ENCODE results near the gene IGSF22. TPM values are rescaled to one million over a fixed set of nuclear protein-coding genes. Genes with fewer than 3 reads are reported as not detected.

The IGSF22 gene
- total and polyA plus RNA-seq, 8 donors = 0.16 to 1.2 (median 0.69) TPM

DNA sequence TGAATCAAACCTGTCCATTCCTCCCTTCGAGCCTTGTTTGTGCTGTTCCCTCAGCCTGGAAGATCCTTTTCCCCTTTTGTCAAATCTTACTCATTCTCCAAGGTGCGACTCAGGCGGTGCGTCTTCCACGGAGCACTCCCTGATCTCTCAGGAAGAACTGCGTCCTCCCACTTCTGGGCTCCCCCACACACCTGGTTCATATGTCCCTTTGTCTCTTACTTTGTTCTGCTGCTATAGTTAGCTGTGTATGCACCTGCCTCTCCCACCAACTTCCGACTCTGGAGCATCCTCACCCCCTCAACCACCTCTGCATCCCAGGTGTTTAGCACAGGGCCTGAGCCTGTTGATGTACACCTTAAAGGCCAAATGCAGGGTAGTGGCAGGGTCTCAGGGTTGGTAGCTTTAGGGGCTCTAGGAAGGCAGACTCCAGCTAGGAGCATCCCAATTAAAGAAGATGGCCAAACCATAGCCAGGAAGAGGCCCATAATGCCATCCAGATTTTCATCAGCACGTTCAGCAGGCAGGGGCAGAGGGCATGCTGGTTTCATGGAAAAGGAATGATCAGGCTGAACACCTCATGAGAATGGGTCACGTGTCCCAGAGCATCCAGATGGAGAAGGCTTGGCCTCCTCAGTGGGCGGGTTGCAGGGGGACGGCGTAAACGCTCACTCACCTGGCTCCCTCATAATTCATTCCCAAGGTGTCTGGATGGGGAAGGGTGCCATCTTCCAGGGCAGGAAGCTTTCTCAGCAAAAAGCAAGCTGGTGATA is 45.5 kb upstream of the IGSF22 start:
- TF ChIP-seq, protein P1, sequence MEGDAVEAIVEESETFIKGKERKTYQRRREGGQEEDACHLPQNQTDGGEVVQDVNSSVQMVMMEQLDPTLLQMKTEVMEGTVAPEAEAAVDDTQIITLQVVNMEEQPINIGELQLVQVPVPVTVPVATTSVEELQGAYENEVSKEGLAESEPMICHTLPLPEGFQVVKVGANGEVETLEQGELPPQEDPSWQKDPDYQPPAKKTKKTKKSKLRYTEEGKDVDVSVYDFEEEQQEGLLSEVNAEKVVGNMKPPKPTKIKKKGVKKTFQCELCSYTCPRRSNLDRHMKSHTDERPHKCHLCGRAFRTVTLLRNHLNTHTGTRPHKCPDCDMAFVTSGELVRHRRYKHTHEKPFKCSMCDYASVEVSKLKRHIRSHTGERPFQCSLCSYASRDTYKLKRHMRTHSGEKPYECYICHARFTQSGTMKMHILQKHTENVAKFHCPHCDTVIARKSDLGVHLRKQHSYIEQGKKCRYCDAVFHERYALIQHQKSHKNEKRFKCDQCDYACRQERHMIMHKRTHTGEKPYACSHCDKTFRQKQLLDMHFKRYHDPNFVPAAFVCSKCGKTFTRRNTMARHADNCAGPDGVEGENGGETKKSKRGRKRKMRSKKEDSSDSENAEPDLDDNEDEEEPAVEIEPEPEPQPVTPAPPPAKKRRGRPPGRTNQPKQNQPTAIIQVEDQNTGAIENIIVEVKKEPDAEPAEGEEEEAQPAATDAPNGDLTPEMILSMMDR (IDR thresholded peaks at IDR 0.05) = no peak
- no peak for DNase-seq

GRCh38 chr11:18770479-18771125 is 44.6 kb upstream of the IGSF22 start:
- no peaks in the 10 kb centered on the region for H3K4me1 ChIP-seq
- DNase-seq (no peak), FAIRE-seq (no peak), ATAC-seq (no peak)
- H3K4me3 ChIP-seq = no peak overlapping the region
- TF ChIP-seq, protein P1 (IDR thresholded peaks at IDR 0.05) = no peak
- no peaks in the 10 kb centered on the region for H3K27me3 ChIP-seq
- intact Hi-C loops (cut with DNase I) = no loop called here
- no peaks in the 10 kb centered on the region for H3K36me3 ChIP-seq
- H3K9me3 ChIP-seq = no peaks in the 10 kb centered on the region
- no peak overlapping the region for H3K27ac ChIP-seq
- 64 to 71% methylated on average over 11 of the region's 11 CpGs for WGBS, 2 donors

More for the DNA sequence above, 45.5 kb upstream of the IGSF22 start:
- no peak overlapping the region for H3K27ac ChIP-seq
- 69 to 76% methylated on average over 13 of the region's 13 CpGs for WGBS, 2 donors
- intact Hi-C loops (cut with DNase I) = no loop called here
- ATAC-seq (no peak), FAIRE-seq (no peak)
- no peak overlapping the region for H3K4me3 ChIP-seq
- H3K27me3 ChIP-seq = no peaks in the 10 kb centered on the region
- no peaks in the 10 kb centered on the region for H3K9me3 ChIP-seq
- no peaks in the 10 kb centered on the region for H3K36me3 ChIP-seq
- no peaks in the 10 kb centered on the region for H3K4me1 ChIP-seq

- FAIRE-seq (no peak), ATAC-seq (peak in 3 of 4 donors; percentile 66 to 70 (median 69)), DNase-seq (no peak)
- TF ChIP-seq, protein P1 (IDR thresholded peaks at IDR 0.05) = no peak
- Histone ChIP-seq H3K27me3 (no peaks in the 10 kb centered on the region), H3K9me3 (no peaks in the 10 kb centered on the region), H3K36me3 (no peaks in the 10 kb centered on the region), H3K4me1 (no peaks in the 10 kb centered on the region), H3K4me3 (no peak overlapping the region), H3K27ac (no peak overlapping the region)
- WGBS, 2 donors = 38 to 39% methylated on average over 8 of the region's 8 CpGs
- intact Hi-C loops (cut with DNase I) = no loop called here
These were observed 43.9 kb upstream of the IGSF22 start for GRCh38 chr11:18769802-18770456.

GRCh38 chr11:18768978-18769377 is 43.0 kb upstream of the IGSF22 start:
- Histone ChIP-seq H3K4me3 (no peak overlapping the region), H3K36me3 (no peaks in the 10 kb centered on the region), H3K9me3 (no peaks in the 10 kb centered on the region), H3K4me1 (no peaks in the 10 kb centered on the region), H3K27ac (no peak overlapping the region), H3K27me3 (no peaks in the 10 kb centered on the region)
- TF ChIP-seq, protein P1 (IDR thresholded peaks at IDR 0.05) = no peak
- DNase-seq (no peak), FAIRE-seq (no peak), ATAC-seq (no peak)
- intact Hi-C loops (cut with DNase I) = no loop called here
- 80 to 82% methylated on average over 5 of the region's 5 CpGs for WGBS, 2 donors
